Measurements from ENCODE around the gene DMXL2. TPM values are rescaled to one million over a fixed set of nuclear protein-coding genes. Genes with fewer than 3 reads are reported as not detected.

Gene DMXL2
- total and polyA plus RNA-seq, 9 of the 15 experiments (the other 6 are each of a cell fraction or from before 2014, with no cell fraction given) = 9.3 to 57.7 (median 30.7) TPM

GRCh38 chr15:51602484-51602883 is 20.1 kb downstream of the DMXL2 start:
- peak overlapping the region; percentile 71 for H2AFZ ChIP-seq (ENCODE audit: low read depth, low read length)
- peaks cover 0 to 23% of the 10 kb centered on the region in 2 experiments; a peak in 3 of 5 replicates for H3K4me1 ChIP-seq (replicated peaks in 1 of 2; ENCODE audit: control insufficient read depth in 2 of 2, insufficient read depth in 2 of 2, low read length in 2 of 2)
- peaks cover 47% of the 10 kb centered on the region for H3K79me2 ChIP-seq (ENCODE audit: control insufficient read depth, insufficient read depth, low read length)
- no peaks in the 10 kb centered on the region for H3K27me3 ChIP-seq (ENCODE audit: control insufficient read depth in 2 of 2, insufficient read depth in 2 of 2, low read length in 2 of 2)
- no peaks in the 10 kb centered on the region for H3K9me1 ChIP-seq (ENCODE audit: control insufficient read depth, insufficient read depth, low read length)
- peak; percentile 85 for ATAC-seq
- no peaks in the 10 kb centered on the region; the same call in 2 of the 3 replicates for H3K36me3 ChIP-seq (ENCODE audit: control insufficient read depth, insufficient read depth, low read length)
- H3K4me3 ChIP-seq = peak overlapping the region; percentile 39
- TF ChIP-seq DMBX1 (CRISPR knock-in tag; IDR thresholded peaks at IDR 0.05; ENCODE audit: borderline replicate concordance) (no peak), HCFC1 (IDR thresholded peaks at IDR 0.05; ENCODE audit: low read depth, low read length) (no peak), ESRRA (IDR thresholded peaks at IDR 0.05; ENCODE audit: borderline replicate concordance, low read depth) (no peak), RFX7 (CRISPR knock-in tag; IDR thresholded peaks at IDR 0.05) (no peak), BRD4 (IDR thresholded peaks at IDR 0.05) (no peak), CREB5 (CRISPR knock-in tag; IDR thresholded peaks at IDR 0.05) (no peak), NFXL1 (CRISPR knock-in tag; IDR thresholded peaks at IDR 0.05) (no peak), YY1 (IDR thresholded peaks at IDR 0.05; ENCODE audit: borderline replicate concordance in 1 of 3, control insufficient read depth in 1 of 3, extremely low read depth in 1 of 3, insufficient read depth in 3 of 3, insufficient read length in 1 of 3, insufficient replicate concordance in 2 of 3, low read depth in 1 of 3, low read length in 2 of 3) (no peak), ZSCAN32 (CRISPR knock-in tag; IDR thresholded peaks at IDR 0.05) (no peak), TAL1 (IDR thresholded peaks at IDR 0.05) (no peak), RBFOX2 (IDR thresholded peaks at IDR 0.05; ENCODE audit: low read depth, low read length) (0 out of 2 replicates have a peak, but pooled peaks have one; percentile 4), MEIS2 (IDR thresholded peaks at IDR 0.05; ENCODE audit: partially characterized antibody) (no peak), ZKSCAN3 (CRISPR knock-in tag; IDR thresholded peaks at IDR 0.05) (no peak), FOS (IDR thresholded peaks at IDR 0.05; ENCODE audit: extremely low read depth, insufficient read length) (no peak), TCF3 (CRISPR knock-in tag; IDR thresholded peaks at IDR 0.05) (no peak), KAT7 (CRISPR knock-in tag; IDR thresholded peaks at IDR 0.05; ENCODE audit: borderline replicate concordance) (peak; percentile 63; the same call in 1 of the 2 replicates), POLR2H (tag; IDR thresholded peaks at IDR 0.05; ENCODE audit: low read depth) (no peak), TBP (optimal IDR thresholded peaks at IDR 0.05; ENCODE audit: low read depth, low read length) (peak; percentile 11), CBFA2T3 (IDR thresholded peaks at IDR 0.05) (no peak), CTBP1 (IDR thresholded peaks at IDR 0.05; ENCODE audit: borderline replicate concordance) (no peak)
- no peak for FAIRE-seq
- in situ Hi-C loops (cut with MboI) = no loop called here
- intact Hi-C loops (cut with micrococcal nuclease) = loop anchor here (2.0 kb wide), 1 partner anchor 20 kb away; the partner anchor contains the start of gene DMXL2
- peak overlapping the region; percentile 81 for H3K4me2 ChIP-seq (ENCODE audit: insufficient read depth, low read length)
- BruUV-seq (replicated peaks) = no TSS peak
- ChIA-PET CTCF (ENCODE audit: low intra/inter-chr PET ratio) (no interaction called here), POLR2A (interaction anchor here (0.9 to 4.0 kb wide), 11 partner anchors 9 to 167 kb away, joined by 3 to 33 read pairs (median 6); partner anchors contain the start of gene DMXL2)
- peak overlapping the region; percentile 62 for H3K27ac ChIP-seq (ENCODE audit: extremely low read depth, low read depth, low read length)
- 7% methylated on average over 3 of the region's 3 CpGs for WGBS (ENCODE audit: insufficient coverage, low coverage, missing lambda C conversion rate)
- H4K20me1 ChIP-seq (replicated peaks; ENCODE audit: control insufficient read depth, insufficient read depth, low read length) = no peaks in the 10 kb centered on the region
- peak in 1 of 4 experiments; percentile 48 for DNase-seq (ENCODE audit: extremely low read depth in 1 of 4, low spot score in 3 of 4)
- no peaks in the 10 kb centered on the region for H3K9me3 ChIP-seq (replicated peaks; ENCODE audit: control insufficient read depth, insufficient read depth, low read depth, low read length)
- H3K9ac ChIP-seq (ENCODE audit: insufficient read depth in 1 of 2, low read depth in 2 of 2, low read length in 2 of 2) = peak overlapping the region; percentile 85 to 90; a peak in 3 of 4 replicates
